H9 (cell line): ENCODE measurements around the gene MMP10. TPM values are rescaled to one million over a fixed set of nuclear protein-coding genes. Genes with fewer than 3 reads are reported as not detected.

Experiments used
- DNase-seq: peaks from one replicate; pipeline ENCODE4 v3.0.0-alpha.2; 2017
- H2AFZ ChIP-seq: one replicate; pipeline ENCODE4 v1.6.1; 2013; ENCODE audit warnings: mild to moderate bottlenecking, low read length, control low read depth, moderate library complexity
- H2AK5ac ChIP-seq: 2 replicates; pipeline ENCODE4 v1.6.1; 2013; ENCODE audit warnings: low read length, control low read depth, mixed read lengths; ENCODE audit not compliant: insufficient read length
- H2BK120ac ChIP-seq: one replicate; pipeline ENCODE4 v1.6.1; 2013; ENCODE audit warnings: low read depth, mild to moderate bottlenecking, low read length, control low read depth, inconsistent platforms; ENCODE audit not compliant: poor library complexity, severe bottlenecking
- H2BK12ac ChIP-seq: 2 replicates; pipeline ENCODE4 v1.6.1; 2013; ENCODE audit warnings: low read length, control low read depth, mixed read lengths, low read depth; ENCODE audit not compliant: insufficient read length
- H2BK15ac ChIP-seq: 2 replicates; pipeline ENCODE4 v1.6.1; 2013; ENCODE audit warnings: low read depth, low read length, control low read depth
- H2BK20ac ChIP-seq: one replicate; pipeline ENCODE4 v1.6.1; 2013; ENCODE audit warnings: low read depth, mild to moderate bottlenecking, low read length, control low read depth, inconsistent platforms; ENCODE audit not compliant: poor library complexity, severe bottlenecking
- H2BK5ac ChIP-seq: 2 replicates; pipeline ENCODE4 v1.6.1; 2013; ENCODE audit warnings: low read length, control low read depth, mixed read lengths; ENCODE audit not compliant: insufficient read length
- H3K14ac ChIP-seq: 2 replicates; pipeline ENCODE4 v1.6.1; 2013; ENCODE audit warnings: low read length, control low read depth; ENCODE audit not compliant: insufficient read depth
- H3K18ac ChIP-seq: 2 replicates; pipeline ENCODE4 v1.6.1; 2013; ENCODE audit warnings: low read depth, mild to moderate bottlenecking, mixed read lengths, low read length, control low read depth; ENCODE audit not compliant: insufficient read length
- H3K23ac ChIP-seq: 2 replicates; pipeline ENCODE4 v1.6.1; 2013; ENCODE audit warnings: low read length, control low read depth, mixed read lengths, low read depth; ENCODE audit not compliant: insufficient read length
- H3K23me2 ChIP-seq: 2 replicates; pipeline ENCODE4 v1.6.1; 2013; ENCODE audit warnings: low read depth, mild to moderate bottlenecking, mixed read lengths, low read length, control low read depth; ENCODE audit not compliant: insufficient read length, poor library complexity, severe bottlenecking
- H3K27ac ChIP-seq: 2 replicates; pipeline ENCODE4 v1.5.1; 2013; ENCODE audit warnings: low read length, control low read depth, mixed read lengths, low read depth; ENCODE audit not compliant: insufficient read length
- H3K27me3 ChIP-seq: 2 replicates; pipeline ENCODE4 v1.6.1; 2013; ENCODE audit warnings: low read length, control low read depth, inconsistent platforms; ENCODE audit not compliant: insufficient read depth
- H3K4ac ChIP-seq: 2 replicates; pipeline ENCODE4 v1.6.1; 2013; ENCODE audit warnings: low read depth, mild to moderate bottlenecking, control low read depth, inconsistent platforms, low read length, moderate library complexity
- H3K4me1 ChIP-seq: 2 replicates; pipeline ENCODE4 v1.6.1; 2013; ENCODE audit warnings: low read length, control low read depth, inconsistent platforms; ENCODE audit not compliant: insufficient read depth
- H3K4me2 ChIP-seq: 2 replicates; pipeline ENCODE4 v1.6.1; 2013; ENCODE audit warnings: low read length, control low read depth, mixed read lengths; ENCODE audit not compliant: insufficient read length, insufficient read depth
- H3K56ac ChIP-seq: 2 replicates; pipeline ENCODE4 v1.6.1; 2013; ENCODE audit warnings: low read depth, mild to moderate bottlenecking, mixed read lengths, low read length, control low read depth; ENCODE audit not compliant: insufficient read length
- H3K79me1 ChIP-seq: 2 replicates; pipeline ENCODE4 v1.6.1; 2013; ENCODE audit warnings: low read depth, mild to moderate bottlenecking, moderate library complexity, low read length, control low read depth, inconsistent platforms; ENCODE audit not compliant: insufficient read depth, poor library complexity, severe bottlenecking
- H3K79me2 ChIP-seq: 2 replicates; pipeline ENCODE4 v1.6.1; 2013; ENCODE audit warnings: low read length, control low read depth, inconsistent platforms; ENCODE audit not compliant: insufficient read depth
- H3K9ac ChIP-seq: 2 replicates; pipeline ENCODE4 v1.6.1; 2013; ENCODE audit warnings: low read length, control low read depth, mixed read lengths; ENCODE audit not compliant: insufficient read length; ENCODE audit errors: extremely low read depth
- H3K9me3 ChIP-seq: one replicate; pipeline ENCODE4 v1.6.1; 2013; ENCODE audit warnings: low read depth, low read length, inconsistent platforms; ENCODE audit not compliant: control insufficient read depth
- H3T11ph ChIP-seq: one replicate; pipeline ENCODE4 v1.6.1; 2013; ENCODE audit warnings: mild to moderate bottlenecking, low read length, control low read depth, inconsistent platforms
- H4K20me1 ChIP-seq: one replicate; pipeline ENCODE4 v1.6.1; 2013; ENCODE audit not compliant: control insufficient read depth, insufficient read length, insufficient read depth
- H4K5ac ChIP-seq: 2 replicates; pipeline ENCODE4 v1.6.1; 2013; ENCODE audit warnings: low read depth, mild to moderate bottlenecking, mixed read lengths, low read length, control low read depth; ENCODE audit not compliant: insufficient read length
- H4K8ac ChIP-seq: replicated peaks from 2 replicates; pipeline ENCODE4 v1.6.1; 2013; ENCODE audit warnings: low read length, control low read depth, mixed read lengths, low read depth; ENCODE audit not compliant: insufficient read length
- H4K91ac ChIP-seq: 2 replicates; pipeline ENCODE4 v1.6.1; 2013; ENCODE audit warnings: low read depth, mild to moderate bottlenecking, moderate library complexity, mixed read lengths, low read length, control low read depth; ENCODE audit not compliant: insufficient read length
- H3K27ac Mint-ChIP-seq, 3 experiments: 2 replicates in 2 of 3; 3 replicates in 1 of 3; pipeline ENCODE4 v1.8.0; 2020 to 2021; ENCODE audit warnings: mixed read lengths in 3 of 3, mild to moderate bottlenecking in 1 of 3, moderate library complexity in 1 of 3
- H3K27me3 Mint-ChIP-seq: 2 replicates; pipeline ENCODE4 v1.8.0; 2021; ENCODE audit warnings: low read depth, mild to moderate bottlenecking, moderate library complexity, mixed read lengths
- H3K36me3 Mint-ChIP-seq, 3 experiments: 2 replicates in 2 of 3; 3 replicates in 1 of 3; pipeline ENCODE4 v1.8.0; 2020 to 2021; ENCODE audit warnings: low read depth in 3 of 3, mixed read lengths in 3 of 3; ENCODE audit not compliant: insufficient read depth in 1 of 3
- H3K4me1 Mint-ChIP-seq, 2 experiments: 2 replicates each; pipeline ENCODE4 v1.8.0; 2020; ENCODE audit warnings: mixed read lengths in 2 of 2
- H3K4me3 Mint-ChIP-seq, 2 experiments: 2 replicates in 1 of 2; 3 replicates in 1 of 2; pipeline ENCODE4 v1.8.0; 2020 to 2021; ENCODE audit warnings: mild to moderate bottlenecking in 2 of 2, mixed read lengths in 2 of 2, moderate library complexity in 1 of 2
- H3K9me3 Mint-ChIP-seq, 2 experiments: 2 replicates in 1 of 2; 3 replicates in 1 of 2; pipeline ENCODE4 v1.8.0; 2020; ENCODE audit warnings: mild to moderate bottlenecking in 2 of 2, mixed read lengths in 2 of 2, moderate library complexity in 1 of 2
- CTCF ChIP-seq: fragments of 200-600 bp; sonication (generic); conservative IDR thresholded peaks from 3 replicates; pipeline ENCODE4 v1.8.0; 2021; ENCODE audit warnings: antibody characterized with exemption, mild to moderate bottlenecking
- WGBS: extraction: QIAGEN DNeasy Blood & Tissue Kit; methylation state at CpG from one replicate; pipeline ENCODE4 v1.1.7; 2013; ENCODE audit warnings: missing lambda C conversion rate, low lambda C conversion rate, mixed read lengths; ENCODE audit not compliant: insufficient read length; ENCODE audit errors: extremely low coverage; 5-methylcytosine and 5-hydroxymethylcytosine counted together
- total RNA-seq: library from RNA; stranded (reverse); gene quantifications from 2 replicates; pipeline ENCODE4 v1.2.1, GENCODE V29; 2021

The MMP10 gene
- total RNA-seq, 1 experiment from 2014 or later: not detected

- Mint-ChIP-seq H3K27ac (no peak overlapping the region), H3K9me3 (no peaks in the 10 kb centered on the region), H3K27me3 (no peaks in the 10 kb centered on the region; the same call in 1 of the 2 replicates), H3K36me3 (no peaks in the 10 kb centered on the region), H3K4me1 (peaks cover 0 to 6% of the 10 kb centered on the region in 2 experiments; a peak in 2 of 4 replicates), H3K4me3 (no peak overlapping the region)
- WGBS: no CpG with 5 or more reads among the region's 2 CpGs
- no peak overlapping the region for H2BK120ac ChIP-seq
- H3K4me2 ChIP-seq: no peak overlapping the region
- H3K79me2 ChIP-seq: no peaks in the 10 kb centered on the region
- H2BK20ac ChIP-seq: no peak overlapping the region
- no peaks in the 10 kb centered on the region for H3K79me1 ChIP-seq
- H3K9ac ChIP-seq: no peak overlapping the region
- no peak overlapping the region for H2AK5ac ChIP-seq
- no peak for TF ChIP-seq CTCF
- H3K27ac ChIP-seq: no peak overlapping the region
- no peak overlapping the region for H2AFZ ChIP-seq
- H3K23me2 ChIP-seq: no peaks in the 10 kb centered on the region
- H3K9me3 ChIP-seq: no peaks in the 10 kb centered on the region
- no peak overlapping the region for H3T11ph ChIP-seq
- H3K4me1 ChIP-seq: no peaks in the 10 kb centered on the region
- H2BK12ac ChIP-seq: no peak overlapping the region
- no peak overlapping the region for H4K5ac ChIP-seq
- no peak overlapping the region for H3K14ac ChIP-seq
- no peak for DNase-seq
- no peak overlapping the region for H4K91ac ChIP-seq
- no peak overlapping the region for H2BK5ac ChIP-seq
- no peak overlapping the region for H3K18ac ChIP-seq
- H3K23ac ChIP-seq: no peak overlapping the region
- no peak overlapping the region for H3K56ac ChIP-seq
- no peak overlapping the region for H2BK15ac ChIP-seq
- H3K27me3 ChIP-seq: no peaks in the 10 kb centered on the region
- H3K4ac ChIP-seq: no peak overlapping the region
- H4K8ac ChIP-seq: no peak overlapping the region
- no peaks in the 10 kb centered on the region for H4K20me1 ChIP-seq
Measured at GRCh38 chr11:102802341-102802740, 21.9 kb upstream of the MMP10 start.
